Thyroid gland (tissue), 4 donors: ENCODE results near the gene PDE6C.

ENCODE experiments used
- POLR2A ChIP-seq, 2 donors: fragments of 450-650 bp; IDR thresholded peaks; one replicate each; pipeline ENCODE4 v1.6.1; 2017; ENCODE audit warnings: antibody characterized with exemption in 2 of 2, mild to moderate bottlenecking in 2 of 2, moderate library complexity in 1 of 2
- TF ChIP-seq, protein P1 (sequence below), 6 experiments: fragments of 200-600 bp in 3 of 6; fragments of 450-650 bp in 3 of 6; sonication (generic) in 3 of 6; IDR thresholded peaks; one replicate each; pipeline ENCODE4 v1.5.1; 2016 to 2019; ENCODE audit warnings: antibody characterized with exemption in 6 of 6, mild to moderate bottlenecking in 2 of 6, inconsistent platforms in 1 of 6, moderate library complexity in 1 of 6

DNA sequence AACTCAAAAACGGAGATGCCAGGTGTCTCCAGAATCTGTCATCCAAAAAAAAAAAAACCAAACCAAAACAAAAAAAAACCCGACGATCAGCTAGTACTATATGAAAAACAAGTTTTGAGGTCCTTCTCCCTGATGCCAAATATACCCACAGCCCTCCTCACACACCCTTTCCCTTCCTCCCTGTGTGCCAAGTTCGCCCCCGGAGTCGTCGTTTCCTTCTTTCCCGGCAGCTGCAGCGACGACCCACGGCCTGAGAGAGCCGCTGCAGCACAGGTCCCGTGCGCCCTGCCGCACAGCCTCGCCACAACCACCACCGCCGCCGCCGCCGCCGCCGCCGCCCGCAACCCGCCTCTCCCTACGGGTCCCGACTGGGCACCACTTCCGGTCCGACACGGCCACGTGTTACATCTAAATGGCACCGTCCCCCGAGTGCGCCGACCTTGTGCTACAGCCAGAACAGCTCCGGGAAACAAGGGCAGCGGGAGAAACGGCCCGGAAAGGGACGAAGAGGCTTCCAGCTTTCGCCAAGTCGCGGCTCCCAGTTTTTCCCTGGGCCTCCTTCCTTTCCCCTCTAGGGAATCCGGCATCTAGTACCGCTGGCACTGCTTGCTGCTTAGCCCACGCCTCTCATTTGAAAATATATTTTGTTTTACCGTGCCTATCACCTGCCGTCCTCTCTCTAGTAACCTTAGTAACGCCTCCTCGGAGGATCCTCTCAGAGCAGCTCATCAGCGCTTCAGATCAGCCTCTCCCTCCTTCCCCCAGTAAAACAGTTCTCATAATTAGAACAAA, 90.1 kb downstream of the PDE6C start, which contains the start of gene FRA10AC1:
- TF ChIP-seq, protein P1, sequence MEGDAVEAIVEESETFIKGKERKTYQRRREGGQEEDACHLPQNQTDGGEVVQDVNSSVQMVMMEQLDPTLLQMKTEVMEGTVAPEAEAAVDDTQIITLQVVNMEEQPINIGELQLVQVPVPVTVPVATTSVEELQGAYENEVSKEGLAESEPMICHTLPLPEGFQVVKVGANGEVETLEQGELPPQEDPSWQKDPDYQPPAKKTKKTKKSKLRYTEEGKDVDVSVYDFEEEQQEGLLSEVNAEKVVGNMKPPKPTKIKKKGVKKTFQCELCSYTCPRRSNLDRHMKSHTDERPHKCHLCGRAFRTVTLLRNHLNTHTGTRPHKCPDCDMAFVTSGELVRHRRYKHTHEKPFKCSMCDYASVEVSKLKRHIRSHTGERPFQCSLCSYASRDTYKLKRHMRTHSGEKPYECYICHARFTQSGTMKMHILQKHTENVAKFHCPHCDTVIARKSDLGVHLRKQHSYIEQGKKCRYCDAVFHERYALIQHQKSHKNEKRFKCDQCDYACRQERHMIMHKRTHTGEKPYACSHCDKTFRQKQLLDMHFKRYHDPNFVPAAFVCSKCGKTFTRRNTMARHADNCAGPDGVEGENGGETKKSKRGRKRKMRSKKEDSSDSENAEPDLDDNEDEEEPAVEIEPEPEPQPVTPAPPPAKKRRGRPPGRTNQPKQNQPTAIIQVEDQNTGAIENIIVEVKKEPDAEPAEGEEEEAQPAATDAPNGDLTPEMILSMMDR (IDR thresholded peaks at IDR 0.05): peak in 5 of 6 experiments; percentile 18 to 71 (median 63)
- TF ChIP-seq POLR2A (IDR thresholded peaks at IDR 0.05): peak in 1 of 2 donors; percentile 73
